Esophagus muscularis mucosa (tissue), 3 donors: ENCODE measurements around the gene PTPN2.

Experiments used
- POLR2A ChIP-seq: fragments of 450-650 bp; IDR thresholded peaks from one replicate; pipeline ENCODE4 v1.6.1; 2017; ENCODE audit warnings: antibody characterized with exemption, moderate library complexity, mild to moderate bottlenecking, low read depth
- TF ChIP-seq, protein P1 (sequence below), 3 experiments: fragments of 200-600 bp in 2 of 3; fragments of 450-650 bp in 1 of 3; sonication (generic) in 2 of 3; IDR thresholded peaks; one replicate each; pipeline ENCODE4 v1.5.1; 2017 to 2019; ENCODE audit warnings: antibody characterized with exemption in 3 of 3, mild to moderate bottlenecking in 2 of 3, moderate library complexity in 1 of 3

DNA sequence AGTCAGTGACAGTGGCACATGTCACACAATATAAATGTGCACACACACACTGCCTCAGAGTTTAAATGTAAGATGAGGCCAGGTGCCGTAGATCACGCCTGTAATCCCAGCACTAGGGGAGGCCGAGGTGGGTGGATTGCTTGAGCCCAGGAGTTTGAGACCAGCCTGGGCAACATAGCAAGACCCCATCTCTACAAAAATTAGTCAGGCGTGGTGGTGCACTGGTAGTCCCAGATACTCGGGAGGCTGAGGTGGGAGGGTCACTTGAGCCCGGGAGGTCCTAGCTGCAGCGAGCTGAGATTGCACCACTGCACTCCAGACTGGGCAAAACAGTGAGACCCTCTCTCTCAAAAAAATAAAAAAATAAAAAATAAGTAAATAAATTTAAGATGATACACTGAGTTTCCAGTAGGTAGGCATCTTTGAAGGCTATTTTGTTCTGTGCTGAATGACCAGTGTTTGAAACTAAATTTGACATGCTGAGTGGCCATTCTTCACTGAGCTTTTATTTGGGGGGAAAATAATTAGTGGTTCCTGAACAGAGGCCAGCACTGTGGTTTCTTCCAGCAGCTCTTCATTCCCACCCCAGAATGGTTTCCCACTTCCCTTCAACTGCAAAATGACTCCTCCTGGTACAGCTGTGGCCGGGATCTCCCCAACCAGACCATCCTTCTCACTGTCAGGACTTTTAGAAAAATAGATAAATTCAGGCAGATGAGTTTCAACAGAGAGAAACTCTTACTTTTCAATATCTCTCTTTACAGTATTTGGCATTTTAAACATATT, 136.3 kb downstream of the PTPN2 start:
- TF ChIP-seq, protein P1, sequence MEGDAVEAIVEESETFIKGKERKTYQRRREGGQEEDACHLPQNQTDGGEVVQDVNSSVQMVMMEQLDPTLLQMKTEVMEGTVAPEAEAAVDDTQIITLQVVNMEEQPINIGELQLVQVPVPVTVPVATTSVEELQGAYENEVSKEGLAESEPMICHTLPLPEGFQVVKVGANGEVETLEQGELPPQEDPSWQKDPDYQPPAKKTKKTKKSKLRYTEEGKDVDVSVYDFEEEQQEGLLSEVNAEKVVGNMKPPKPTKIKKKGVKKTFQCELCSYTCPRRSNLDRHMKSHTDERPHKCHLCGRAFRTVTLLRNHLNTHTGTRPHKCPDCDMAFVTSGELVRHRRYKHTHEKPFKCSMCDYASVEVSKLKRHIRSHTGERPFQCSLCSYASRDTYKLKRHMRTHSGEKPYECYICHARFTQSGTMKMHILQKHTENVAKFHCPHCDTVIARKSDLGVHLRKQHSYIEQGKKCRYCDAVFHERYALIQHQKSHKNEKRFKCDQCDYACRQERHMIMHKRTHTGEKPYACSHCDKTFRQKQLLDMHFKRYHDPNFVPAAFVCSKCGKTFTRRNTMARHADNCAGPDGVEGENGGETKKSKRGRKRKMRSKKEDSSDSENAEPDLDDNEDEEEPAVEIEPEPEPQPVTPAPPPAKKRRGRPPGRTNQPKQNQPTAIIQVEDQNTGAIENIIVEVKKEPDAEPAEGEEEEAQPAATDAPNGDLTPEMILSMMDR (IDR thresholded peaks at IDR 0.05): no peak
- no peak for TF ChIP-seq POLR2A
